SK-N-SH treated with all-trans-retinoic acid at 6 μM for 48 hours (cell line): ENCODE results near the gene FGGY.

Source experiments
- CREB5 ChIP-seq: fragments of 250-450 bp; sonication (Bioruptor Pico); IDR thresholded peaks from 2 replicates; pipeline ENCODE4 v1.5.1; 2020; ENCODE audit warnings: low read depth, mild to moderate bottlenecking, moderate library complexity
- ESRRG ChIP-seq: fragments of 250-450 bp; sonication (Bioruptor Pico); IDR thresholded peaks from 2 replicates; pipeline ENCODE4 v1.6.1; 2021; ENCODE audit warnings: mild to moderate bottlenecking
- GLIS3 ChIP-seq: fragments of 250-450 bp; sonication (Bioruptor Pico); IDR thresholded peaks from 2 replicates; pipeline ENCODE4 v1.5.0; 2020; ENCODE audit warnings: mild to moderate bottlenecking, moderate library complexity
- ISL1 ChIP-seq: fragments of 250-450 bp; sonication (Bioruptor Pico); IDR thresholded peaks from 2 replicates; pipeline ENCODE4 v2.1.2; 2022; ENCODE audit warnings: mild to moderate bottlenecking, moderate library complexity
- TOX ChIP-seq: fragments of 250-450 bp; sonication (Bioruptor Pico); IDR thresholded peaks from 2 replicates; pipeline ENCODE4 v1.8.0; 2021; ENCODE audit warnings: mild to moderate bottlenecking, moderate library complexity, borderline replicate concordance
- TSHZ2 ChIP-seq: fragments of 250-450 bp; sonication (Bioruptor Pico); IDR thresholded peaks from 2 replicates; pipeline ENCODE4 v1.5.0; 2020; ENCODE audit warnings: mild to moderate bottlenecking, moderate library complexity

GRCh38 chr1:59568158-59568935 is 271.5 kb downstream of the FGGY start:
- TF ChIP-seq ISL1 (CRISPR knock-in tag) = no peak
- TF ChIP-seq TSHZ2 (CRISPR knock-in tag) = no peak
- no peak for TF ChIP-seq GLIS3 (CRISPR knock-in tag)
- no peak for TF ChIP-seq TOX (CRISPR knock-in tag)
- no peak for TF ChIP-seq CREB5 (CRISPR knock-in tag)
- no peak for TF ChIP-seq ESRRG (CRISPR knock-in tag)
